OCI-LY3 (cell line): ENCODE results near the gene CFAP157.

Source experiments
- H2AFZ ChIP-seq: fragments of 200-600, 300-600 bp; shearing (Covaris generic); 2 replicates; pipeline ENCODE4 v1.6.0; 2014; ENCODE audit warnings: antibody characterized with exemption, low read depth, low read length
- H3K27ac ChIP-seq: fragments of 200-600, 300-600 bp; sonication (generic); 2 replicates; pipeline ENCODE4 v1.5.1; 2014; ENCODE audit warnings: mild to moderate bottlenecking, low read length, moderate library complexity, mixed read lengths
- H3K27me3 ChIP-seq: fragments of 200-600, 300-600 bp; sonication (generic); 2 replicates; pipeline ENCODE4 v1.6.1; 2014; ENCODE audit warnings: low read depth, low read length, mixed read lengths
- H3K36me3 ChIP-seq: fragments of 200-600, 300-600 bp; sonication (generic); replicated peaks from 2 replicates; pipeline ENCODE3; 2014; ENCODE audit warnings: low read depth, low read length, mixed read lengths
- H3K4me1 ChIP-seq: fragments of 300-600, 200-600 bp; sonication (generic); 2 replicates; pipeline ENCODE4 v1.6.1; 2014; ENCODE audit warnings: low read length, mixed read lengths
- H3K4me2 ChIP-seq: fragments of 200-600, 300-600 bp; sonication (generic); 2 replicates; pipeline ENCODE4 v1.6.1; 2014; ENCODE audit warnings: low read length, mixed read lengths
- H3K4me3 ChIP-seq: fragments of 300-600, 200-600 bp; sonication (generic); 2 replicates; pipeline ENCODE4 v1.5.1; 2014; ENCODE audit warnings: antibody characterized with exemption, mild to moderate bottlenecking, low read length, moderate library complexity
- H3K79me2 ChIP-seq: fragments of 300-600, 200-600 bp; shearing (Covaris generic); 2 replicates; pipeline ENCODE4 v1.6.1; 2014; ENCODE audit warnings: mild to moderate bottlenecking, low read length, mixed read lengths
- H3K9ac ChIP-seq: fragments of 300-600, 200-600 bp; shearing (Covaris generic); 2 replicates; pipeline ENCODE4 v1.6.0; 2014; ENCODE audit warnings: mild to moderate bottlenecking, low read length, moderate library complexity
- H3K9me3 ChIP-seq: fragments of 200-600, 300-600 bp; shearing (Covaris generic); 2 replicates; pipeline ENCODE4 v1.6.1; 2014; ENCODE audit warnings: low read length, mixed read lengths; ENCODE audit not compliant: insufficient read depth
- H4K20me1 ChIP-seq: fragments of 200-600, 300-600 bp; sonication (generic); 2 replicates; pipeline ENCODE4 v1.6.1; 2016; ENCODE audit warnings: low read length, mixed read lengths; ENCODE audit not compliant: insufficient read depth
- EZH2phosphoT487 ChIP-seq: fragments of 200-600 bp; shearing (Covaris generic); IDR thresholded peaks from 2 replicates; pipeline ENCODE4 v1.6.1; 2018; ENCODE audit warnings: antibody characterized with exemption, mixed run types, low read depth
- TF ChIP-seq, protein P1 (sequence below): fragments of 200-600, 300-600 bp; sonication (generic); IDR thresholded peaks from 2 replicates; pipeline ENCODE4 v1.5.1; 2014; ENCODE audit warnings: antibody characterized with exemption, low read length, low read depth

The CFAP157 gene

GRCh38 chr9:127751269-127752054, 44.7 kb downstream of the CFAP157 start:
- Histone ChIP-seq H3K9ac (no peak overlapping the region), H3K36me3 (peaks cover 32% of the 10 kb centered on the region), H3K9me3 (no peaks in the 10 kb centered on the region)

GRCh38 chr9:127753148-127753547, 46.4 kb downstream of the CFAP157 start:
- TF ChIP-seq, protein P1, sequence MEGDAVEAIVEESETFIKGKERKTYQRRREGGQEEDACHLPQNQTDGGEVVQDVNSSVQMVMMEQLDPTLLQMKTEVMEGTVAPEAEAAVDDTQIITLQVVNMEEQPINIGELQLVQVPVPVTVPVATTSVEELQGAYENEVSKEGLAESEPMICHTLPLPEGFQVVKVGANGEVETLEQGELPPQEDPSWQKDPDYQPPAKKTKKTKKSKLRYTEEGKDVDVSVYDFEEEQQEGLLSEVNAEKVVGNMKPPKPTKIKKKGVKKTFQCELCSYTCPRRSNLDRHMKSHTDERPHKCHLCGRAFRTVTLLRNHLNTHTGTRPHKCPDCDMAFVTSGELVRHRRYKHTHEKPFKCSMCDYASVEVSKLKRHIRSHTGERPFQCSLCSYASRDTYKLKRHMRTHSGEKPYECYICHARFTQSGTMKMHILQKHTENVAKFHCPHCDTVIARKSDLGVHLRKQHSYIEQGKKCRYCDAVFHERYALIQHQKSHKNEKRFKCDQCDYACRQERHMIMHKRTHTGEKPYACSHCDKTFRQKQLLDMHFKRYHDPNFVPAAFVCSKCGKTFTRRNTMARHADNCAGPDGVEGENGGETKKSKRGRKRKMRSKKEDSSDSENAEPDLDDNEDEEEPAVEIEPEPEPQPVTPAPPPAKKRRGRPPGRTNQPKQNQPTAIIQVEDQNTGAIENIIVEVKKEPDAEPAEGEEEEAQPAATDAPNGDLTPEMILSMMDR: no peak
- no peak for TF ChIP-seq EZH2phosphoT487
- Histone ChIP-seq H3K79me2 (no peaks in the 10 kb centered on the region), H3K4me2 (no peak overlapping the region), H3K9ac (no peak overlapping the region), H3K36me3 (peaks cover 32% of the 10 kb centered on the region), H4K20me1 (peaks cover 45% of the 10 kb centered on the region), H3K9me3 (no peaks in the 10 kb centered on the region), H2AFZ (no peak overlapping the region), H3K4me3 (no peak overlapping the region), H3K27me3 (no peaks in the 10 kb centered on the region), H3K4me1 (no peaks in the 10 kb centered on the region), H3K27ac (no peak overlapping the region)

More at GRCh38 chr9:127751269-127752054, 44.7 kb downstream of the CFAP157 start:
- Histone ChIP-seq H2AFZ (no peak overlapping the region), H3K4me1 (no peaks in the 10 kb centered on the region), H3K27ac (no peak overlapping the region), H3K27me3 (no peaks in the 10 kb centered on the region), H4K20me1 (peaks cover 45% of the 10 kb centered on the region), H3K4me3 (no peak overlapping the region), H3K79me2 (no peaks in the 10 kb centered on the region), H3K4me2 (no peak overlapping the region)
- no peak for TF ChIP-seq EZH2phosphoT487
- TF ChIP-seq, protein P1: no peak

DNA sequence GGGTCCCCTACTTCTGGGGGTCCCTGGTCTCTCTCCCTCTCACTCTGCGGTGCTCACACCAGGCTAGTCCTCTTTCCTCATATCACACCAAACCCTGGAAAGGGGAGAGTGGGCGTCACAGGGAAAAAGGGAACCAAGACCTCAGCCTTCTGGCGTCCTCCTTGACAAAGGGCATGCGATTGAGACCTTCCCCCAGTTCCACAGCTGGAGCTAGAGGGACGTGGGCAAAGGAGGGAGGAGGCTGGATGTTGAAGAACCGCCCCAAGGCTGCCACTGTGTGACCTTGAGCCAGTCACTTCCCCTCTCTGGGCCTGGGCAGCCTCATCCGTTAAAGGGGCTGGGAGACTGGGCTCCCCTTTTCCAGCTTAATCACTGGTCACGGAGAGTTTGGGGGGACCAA, 46.8 kb downstream of the CFAP157 start:
- H3K36me3 ChIP-seq: peaks cover 30% of the 10 kb centered on the region
- TF ChIP-seq, protein P1: no peak
- TF ChIP-seq EZH2phosphoT487: no peak
- no peaks in the 10 kb centered on the region for H3K27me3 ChIP-seq
- H3K4me1 ChIP-seq: no peaks in the 10 kb centered on the region
- H2AFZ ChIP-seq: no peak overlapping the region
- H3K4me3 ChIP-seq: no peak overlapping the region
- H3K4me2 ChIP-seq: no peak overlapping the region
- no peak overlapping the region for H3K27ac ChIP-seq
- peaks cover 48% of the 10 kb centered on the region for H4K20me1 ChIP-seq
- no peaks in the 10 kb centered on the region for H3K79me2 ChIP-seq
- H3K9me3 ChIP-seq: no peaks in the 10 kb centered on the region
- no peak overlapping the region for H3K9ac ChIP-seq

- H2AFZ ChIP-seq: no peak overlapping the region
- no peak overlapping the region for H3K4me3 ChIP-seq
- peaks cover 27% of the 10 kb centered on the region for H3K36me3 ChIP-seq
- no peaks in the 10 kb centered on the region for H3K79me2 ChIP-seq
- no peak overlapping the region for H3K27ac ChIP-seq
- peaks cover 50% of the 10 kb centered on the region for H4K20me1 ChIP-seq
- no peaks in the 10 kb centered on the region for H3K9me3 ChIP-seq
- H3K4me1 ChIP-seq: no peaks in the 10 kb centered on the region
- no peak overlapping the region for H3K4me2 ChIP-seq
- no peaks in the 10 kb centered on the region for H3K27me3 ChIP-seq
- H3K9ac ChIP-seq: no peak overlapping the region
- TF ChIP-seq, protein P1: no peak
- TF ChIP-seq EZH2phosphoT487: no peak
These were observed 47.6 kb downstream of the CFAP157 start for GRCh38 chr9:127754099-127755060.
